HuH-7 (cell line): ENCODE results near the gene ASB2.

ENCODE experiments used
- DNase-seq: peaks from one replicate; pipeline ENCODE4 v3.0.0; 2011; ENCODE audit warnings: low spot score

The ASB2 gene

DNA sequence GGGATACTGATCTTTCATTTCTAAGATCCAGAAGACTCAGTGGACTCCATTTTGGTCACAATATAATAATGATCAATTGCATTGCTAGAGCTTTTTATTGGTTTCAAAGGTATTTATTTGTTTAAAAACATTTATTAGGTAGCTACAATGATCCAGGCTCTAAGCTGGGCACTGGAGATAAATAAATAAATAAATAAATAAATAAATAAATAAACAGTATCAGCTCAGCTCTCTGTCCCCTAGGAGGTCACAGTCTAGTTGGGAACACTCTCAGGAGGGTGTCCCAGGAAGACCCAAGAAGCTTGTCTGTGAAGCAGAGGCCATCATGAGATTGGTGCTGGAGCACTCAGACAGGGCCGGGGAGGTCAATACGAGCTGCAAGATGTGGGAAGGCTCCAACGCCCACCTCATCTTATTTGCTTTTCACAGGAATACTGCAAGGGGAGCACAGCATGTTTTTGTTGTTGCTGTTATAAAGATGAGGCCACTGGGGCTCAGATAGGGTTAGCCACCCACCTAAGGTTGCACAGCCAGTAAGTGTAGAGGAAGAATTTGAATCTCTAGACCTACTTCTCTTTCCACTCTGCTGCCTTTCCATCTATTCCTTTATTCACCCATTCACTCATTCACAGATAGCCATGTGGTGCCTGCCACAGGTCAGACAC, 15.5 kb downstream of the ASB2 start:
- no peak for DNase-seq

DNA sequence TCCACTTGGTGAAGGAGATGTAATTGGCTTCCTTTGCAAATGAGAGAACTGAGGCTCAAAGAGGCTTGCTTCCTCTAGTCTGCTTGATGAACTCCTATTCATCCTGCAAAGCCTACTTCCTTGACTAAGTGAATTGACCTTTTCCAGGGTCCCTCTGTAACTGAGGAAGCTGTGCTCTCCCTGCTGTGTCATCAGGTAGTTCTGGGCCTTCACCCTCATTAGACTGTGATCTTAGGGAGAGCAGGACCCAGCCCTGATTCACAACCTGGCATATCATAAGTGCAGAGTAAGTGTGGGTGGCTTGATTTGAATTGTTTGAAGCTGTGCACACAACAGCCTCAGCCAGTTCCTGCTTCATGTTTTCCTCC, 16.3 kb downstream of the ASB2 start:
- DNase-seq: no peak

DNA sequence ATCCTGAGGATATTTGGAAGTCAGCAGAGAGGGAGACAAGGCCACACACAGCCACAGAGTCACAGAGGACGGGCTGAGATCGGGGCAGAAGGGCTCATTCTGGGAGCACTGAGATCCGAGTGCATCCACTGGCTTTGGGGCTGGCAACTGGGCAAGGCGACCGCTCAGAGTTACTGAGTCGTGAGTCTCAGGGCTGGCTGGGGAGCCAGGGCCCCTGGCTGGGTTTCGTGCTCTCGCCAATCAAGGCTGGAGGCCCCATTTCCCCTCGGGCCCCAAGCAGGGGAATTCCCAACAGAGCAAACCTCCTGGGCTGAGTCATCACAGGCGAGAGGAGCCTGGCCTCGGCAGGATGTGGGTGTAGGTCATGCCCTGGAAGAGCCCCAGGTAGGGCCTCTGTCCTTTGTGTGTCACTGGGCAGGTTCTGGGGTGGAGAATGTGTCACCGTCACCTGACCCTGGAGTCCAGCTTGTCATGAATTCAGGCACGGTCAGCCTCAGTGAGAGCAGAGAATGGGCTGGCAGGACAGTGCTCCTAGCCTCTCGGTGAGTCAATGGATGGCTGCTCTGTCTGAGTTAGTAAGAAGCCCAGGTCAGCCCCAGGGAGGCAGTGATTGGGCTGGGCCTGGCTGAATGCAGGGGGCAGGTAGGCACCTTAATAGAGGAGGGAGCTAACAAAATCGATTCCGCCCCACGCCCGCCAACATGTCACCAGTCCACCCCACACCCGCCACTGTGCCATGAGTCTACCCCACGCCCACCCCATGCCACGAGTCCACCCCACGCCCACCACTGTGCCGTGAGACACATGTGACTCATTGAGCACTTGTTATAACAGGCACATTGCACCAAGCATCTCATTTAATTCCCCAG, 16.9 kb downstream of the ASB2 start:
- DNase-seq: peak; percentile 75

DNA sequence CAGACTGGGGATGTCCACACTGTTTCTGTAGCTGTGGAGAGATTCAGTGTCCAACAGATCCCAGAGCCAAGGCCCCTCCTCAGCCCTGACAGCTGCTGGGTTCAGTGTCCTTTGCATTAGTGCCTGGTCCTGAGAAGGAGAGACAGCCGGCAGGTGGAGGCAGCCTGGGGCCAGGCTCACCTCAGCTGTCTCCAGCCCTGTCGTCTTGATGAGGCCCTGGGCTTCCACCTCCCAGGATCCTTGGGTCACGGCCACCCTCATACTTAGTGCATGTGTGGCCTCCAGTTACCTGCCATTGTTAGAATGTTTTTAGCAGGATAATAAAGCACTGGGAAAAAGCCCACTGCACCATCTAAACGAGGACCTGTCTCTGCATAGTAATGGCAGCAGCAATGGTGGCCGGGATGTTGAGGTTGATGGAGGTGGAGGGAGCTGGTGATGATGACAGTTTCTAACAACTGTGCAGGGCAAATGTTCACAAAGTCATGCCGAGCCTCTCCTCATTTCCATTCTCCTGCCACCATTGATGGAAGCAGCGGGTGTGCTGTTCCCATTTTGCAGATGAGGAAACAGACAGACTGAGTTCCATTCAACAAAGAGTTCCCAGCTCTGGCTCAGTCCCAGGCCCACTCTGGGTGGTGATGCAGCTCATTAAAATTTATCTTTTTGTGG, 17.7 kb downstream of the ASB2 start:
- DNase-seq: no peak

DNA sequence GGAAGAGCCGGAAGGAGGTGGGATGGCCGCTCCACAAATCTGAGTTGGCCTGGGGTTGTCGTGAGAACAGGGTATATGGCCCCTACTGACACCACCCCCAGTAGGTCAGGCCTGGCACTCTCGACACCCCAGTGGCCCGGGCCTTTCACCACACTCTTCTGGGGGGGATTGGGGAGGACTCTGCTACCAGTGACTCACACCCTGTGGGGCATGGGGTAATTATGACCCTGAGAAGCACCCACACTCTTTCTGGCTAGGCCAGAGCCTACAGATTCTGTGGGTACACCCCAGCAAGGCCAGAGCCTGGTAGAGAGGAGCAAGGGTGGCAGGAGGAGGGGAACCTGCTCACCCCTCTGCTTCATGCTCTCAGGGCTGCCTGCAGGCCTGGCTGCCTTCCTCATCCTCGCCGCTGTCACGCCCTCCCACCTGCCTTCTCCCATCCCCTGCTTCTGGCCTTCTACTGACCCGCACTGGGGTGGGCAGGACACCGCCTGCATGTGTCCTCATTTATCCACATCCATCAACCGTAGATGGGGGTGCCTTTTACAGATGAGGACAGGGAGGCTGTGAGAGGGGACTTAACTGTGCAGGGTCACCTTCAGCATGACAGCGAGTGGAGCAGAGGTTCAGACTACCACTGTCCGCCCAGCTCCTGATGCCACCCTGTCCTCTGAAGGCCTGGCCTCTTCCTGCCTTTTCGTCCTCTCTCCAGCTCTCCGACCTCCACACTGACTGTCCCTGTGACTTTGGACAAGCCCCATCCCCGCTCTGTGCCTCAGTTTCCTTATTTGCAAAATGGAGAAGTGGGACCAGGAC, 18.4 kb downstream of the ASB2 start:
- no peak for DNase-seq

DNA sequence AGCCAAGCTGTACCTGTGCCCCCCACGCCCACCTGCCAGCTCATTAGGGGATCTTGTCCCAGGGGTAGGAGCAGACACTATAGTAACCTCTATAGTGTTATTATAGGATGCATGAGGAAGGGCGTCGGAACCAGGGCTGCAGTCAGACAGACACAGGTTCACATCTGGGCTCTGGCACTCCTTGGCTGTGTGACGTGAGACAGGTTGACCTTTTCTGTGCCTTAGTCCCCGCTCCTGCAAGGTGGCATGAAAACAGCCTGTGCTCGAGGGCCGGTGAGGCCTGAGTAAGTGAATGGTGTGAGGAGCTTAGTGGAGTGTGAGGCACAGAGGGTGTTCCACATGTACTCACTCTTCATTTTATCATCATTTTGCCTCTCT, 19.0 kb downstream of the ASB2 start:
- no peak for DNase-seq

DNA sequence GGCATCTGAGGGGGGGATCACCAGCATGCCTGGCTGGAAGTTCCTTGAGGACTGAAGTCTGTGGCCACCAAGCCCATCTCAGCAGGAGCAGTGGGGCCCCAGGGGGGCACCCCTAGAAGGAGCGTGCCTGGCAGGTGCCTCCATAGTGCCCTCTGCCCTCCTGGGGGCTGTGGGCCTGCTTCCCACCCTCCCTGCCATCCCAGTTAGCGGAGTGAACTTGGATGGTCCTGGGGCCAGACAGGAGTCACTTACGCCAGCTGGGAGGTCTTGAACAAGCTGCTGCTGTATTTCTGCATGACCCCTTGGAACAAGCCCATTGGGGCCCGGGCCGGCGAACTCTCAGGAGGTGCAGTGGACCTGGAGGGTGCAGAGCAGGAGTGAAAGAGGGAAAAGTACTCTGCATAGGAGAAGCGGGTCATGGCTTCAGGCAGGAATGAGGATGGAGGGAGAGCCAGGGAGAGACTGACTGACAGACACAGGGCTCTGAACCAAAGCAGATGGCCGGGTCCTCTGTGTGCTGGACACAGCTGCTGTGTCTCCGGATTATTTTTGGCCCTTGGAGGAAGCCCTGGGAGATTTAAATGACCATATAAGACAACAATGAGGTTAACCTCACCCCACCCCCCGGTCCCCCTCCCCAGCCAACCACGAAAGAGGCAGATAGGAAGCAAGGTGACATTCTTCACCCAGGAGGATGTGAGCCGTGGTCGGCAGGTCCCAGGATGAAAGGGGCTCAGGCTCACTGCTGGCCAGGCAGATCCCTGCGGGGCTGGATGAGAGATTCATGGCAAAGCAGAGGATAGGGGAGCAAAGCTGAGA, 19.6 kb downstream of the ASB2 start:
- no peak for DNase-seq

DNA sequence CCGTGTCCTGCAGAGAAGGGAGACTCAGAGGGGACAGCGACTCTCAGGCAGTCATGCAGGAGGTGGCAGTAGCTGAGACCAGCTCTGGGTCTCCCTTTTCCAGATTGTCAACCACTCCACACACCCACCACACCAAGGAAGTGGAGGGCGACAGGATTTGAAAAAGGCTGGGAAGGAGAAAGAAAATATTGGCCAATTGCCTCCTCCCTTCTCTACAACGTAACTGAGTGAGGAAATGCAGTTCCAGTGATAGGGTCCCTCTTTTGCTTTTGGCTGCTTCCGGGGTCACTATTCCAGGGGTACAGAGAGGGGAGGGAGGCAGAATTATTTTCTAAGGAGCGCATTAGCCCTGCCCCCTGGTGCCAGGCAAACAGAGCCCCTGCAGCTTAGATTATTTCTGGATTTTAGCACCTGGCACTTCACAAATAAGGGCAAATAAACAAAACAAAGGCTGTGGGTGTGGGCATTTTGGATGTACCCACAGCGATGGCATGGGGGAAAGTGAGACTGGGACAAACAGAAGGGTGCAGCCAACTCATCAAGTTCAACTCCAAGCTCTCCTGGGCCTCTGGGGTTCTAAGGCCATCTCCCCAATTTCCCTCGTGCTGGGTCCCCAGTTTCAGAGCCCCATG, 20.4 kb downstream of the ASB2 start:
- DNase-seq: no peak

DNA sequence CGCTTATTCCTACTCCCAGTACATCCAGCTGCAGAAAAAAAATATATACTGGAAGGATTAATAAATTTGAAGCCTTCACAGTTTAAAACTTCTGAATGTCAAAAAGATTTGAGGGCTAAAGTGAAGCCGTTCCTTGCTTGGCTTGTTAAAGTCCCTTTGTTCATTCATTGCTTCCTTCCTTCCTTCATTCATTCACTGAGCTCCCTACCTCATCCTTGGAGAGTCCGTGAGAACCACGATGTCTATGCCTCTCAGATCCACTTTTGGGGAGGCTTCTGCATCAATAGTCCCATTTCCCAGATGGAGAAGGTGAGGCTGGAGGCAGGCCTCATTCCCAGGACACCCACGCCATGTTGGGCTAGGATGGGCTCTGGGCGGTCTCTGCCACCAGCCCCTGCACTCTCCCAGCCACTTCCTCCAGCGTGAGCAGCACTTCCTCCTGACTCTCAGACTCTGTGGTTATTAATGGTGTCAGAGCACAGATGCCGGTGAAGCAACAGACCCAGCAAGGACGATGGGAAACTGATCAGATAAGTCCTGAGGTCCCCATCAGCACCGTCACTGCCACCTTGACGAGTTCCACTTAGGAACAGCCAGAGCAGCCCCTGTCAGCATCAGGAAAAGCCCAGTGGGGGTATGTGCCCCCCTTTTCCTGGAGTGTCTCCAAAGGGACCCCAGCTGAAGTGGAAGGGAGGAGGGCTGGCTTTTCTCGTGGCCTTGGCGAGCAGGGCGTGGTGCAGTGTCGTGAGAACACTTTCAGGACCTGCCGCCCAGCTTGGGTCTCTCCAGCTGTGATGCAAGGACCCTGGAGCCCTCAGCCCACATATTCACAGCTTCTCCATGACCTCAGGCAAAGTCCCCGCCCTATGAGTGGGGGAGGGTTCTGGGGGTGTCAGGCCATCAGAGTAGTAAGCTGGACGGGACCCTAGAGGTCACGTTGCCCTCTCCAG, 21.2 kb downstream of the ASB2 start:
- DNase-seq: no peak

DNA sequence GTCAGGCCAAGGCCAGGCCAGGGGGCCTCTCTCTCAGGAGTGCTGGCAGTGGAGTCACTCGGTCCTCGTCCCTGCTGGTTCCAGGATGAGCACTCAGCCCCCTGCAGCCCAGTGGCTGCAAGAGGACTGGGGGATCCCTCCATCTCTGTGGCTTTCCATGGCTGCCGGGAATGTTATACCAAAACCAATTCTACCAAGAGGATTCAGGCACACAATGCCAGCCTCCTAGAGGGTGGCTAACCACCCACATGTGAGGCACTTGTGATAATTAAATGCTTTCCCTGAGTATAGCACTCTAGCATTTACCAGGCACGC, 21.9 kb downstream of the ASB2 start:
- no peak for DNase-seq

DNA sequence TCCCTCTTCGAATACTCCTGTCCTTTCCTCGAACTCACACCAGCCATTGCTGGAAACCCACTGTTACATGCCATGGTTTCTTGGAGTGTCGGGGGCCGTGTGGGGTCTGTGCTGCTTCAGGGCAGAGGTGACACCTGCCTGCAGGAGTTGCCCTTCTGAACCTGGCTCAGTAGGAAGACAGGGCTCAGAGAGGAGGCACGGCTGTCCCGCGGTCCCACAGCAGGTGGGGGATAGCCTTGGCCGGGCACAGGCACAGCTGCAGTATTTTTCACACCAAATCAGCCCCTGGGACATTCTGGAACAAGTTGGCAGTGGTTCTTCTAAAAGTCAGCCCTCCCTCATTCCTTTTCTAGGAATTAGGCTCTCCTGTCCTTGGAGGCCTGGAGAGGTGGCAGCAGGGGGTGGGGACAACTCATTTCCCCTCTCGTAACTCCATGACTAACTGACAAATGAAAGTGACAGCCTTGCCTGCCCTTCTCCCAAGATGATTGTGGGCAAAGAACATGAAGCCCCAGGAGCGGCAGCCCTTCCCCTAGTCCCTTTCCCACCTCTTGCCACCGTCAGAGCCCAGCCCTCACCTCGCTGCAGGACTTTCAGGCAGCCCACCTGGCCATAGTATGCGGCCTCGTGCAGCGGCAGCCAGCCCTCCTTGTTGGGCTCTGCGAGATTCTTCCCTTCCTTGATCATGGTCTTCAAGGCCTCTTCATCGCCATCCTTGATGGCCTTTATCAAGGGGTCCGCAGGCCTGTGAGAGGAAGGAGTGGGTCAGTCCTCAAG, 22.4 kb downstream of the ASB2 start:
- no peak for DNase-seq

DNA sequence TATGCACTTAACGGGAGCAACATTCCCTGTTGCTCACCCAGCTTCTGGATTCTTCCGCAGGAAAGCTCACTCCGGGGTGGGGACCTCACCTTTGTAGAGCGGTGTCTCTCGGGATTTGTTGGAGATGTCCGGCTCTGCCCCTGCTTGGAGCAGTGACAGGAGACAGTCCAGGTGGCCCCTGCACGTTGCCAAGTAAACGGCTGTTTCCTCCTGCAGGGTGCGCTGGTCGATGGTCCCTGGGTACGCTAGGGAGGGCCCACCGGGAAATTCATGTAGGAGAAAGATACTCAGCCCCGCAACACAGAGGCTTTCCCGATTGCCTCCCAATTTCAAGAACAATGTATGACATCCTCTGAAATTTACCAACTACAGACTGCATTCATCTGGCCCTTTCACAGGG, 23.1 kb downstream of the ASB2 start:
- no peak for DNase-seq

DNA sequence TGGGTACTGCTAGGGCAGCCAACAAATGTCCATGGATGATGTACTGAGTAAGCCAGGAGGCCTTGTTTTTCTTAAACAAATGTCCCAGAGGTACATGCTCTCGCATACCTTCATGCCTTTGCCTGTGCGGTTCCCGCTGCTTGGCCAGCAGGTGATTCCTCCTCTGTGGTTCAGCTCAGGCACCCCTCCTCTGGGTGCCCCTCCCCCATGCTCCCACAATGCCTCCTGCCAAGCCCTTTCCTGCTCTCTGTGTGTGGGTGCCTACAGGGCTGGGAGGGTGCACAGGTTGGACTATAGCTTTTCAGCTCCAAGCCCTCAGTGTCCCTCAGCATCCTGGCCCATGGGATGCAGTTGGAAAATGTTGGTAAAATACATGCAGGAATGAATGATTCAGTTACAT, 23.5 kb downstream of the ASB2 start:
- no peak for DNase-seq

DNA sequence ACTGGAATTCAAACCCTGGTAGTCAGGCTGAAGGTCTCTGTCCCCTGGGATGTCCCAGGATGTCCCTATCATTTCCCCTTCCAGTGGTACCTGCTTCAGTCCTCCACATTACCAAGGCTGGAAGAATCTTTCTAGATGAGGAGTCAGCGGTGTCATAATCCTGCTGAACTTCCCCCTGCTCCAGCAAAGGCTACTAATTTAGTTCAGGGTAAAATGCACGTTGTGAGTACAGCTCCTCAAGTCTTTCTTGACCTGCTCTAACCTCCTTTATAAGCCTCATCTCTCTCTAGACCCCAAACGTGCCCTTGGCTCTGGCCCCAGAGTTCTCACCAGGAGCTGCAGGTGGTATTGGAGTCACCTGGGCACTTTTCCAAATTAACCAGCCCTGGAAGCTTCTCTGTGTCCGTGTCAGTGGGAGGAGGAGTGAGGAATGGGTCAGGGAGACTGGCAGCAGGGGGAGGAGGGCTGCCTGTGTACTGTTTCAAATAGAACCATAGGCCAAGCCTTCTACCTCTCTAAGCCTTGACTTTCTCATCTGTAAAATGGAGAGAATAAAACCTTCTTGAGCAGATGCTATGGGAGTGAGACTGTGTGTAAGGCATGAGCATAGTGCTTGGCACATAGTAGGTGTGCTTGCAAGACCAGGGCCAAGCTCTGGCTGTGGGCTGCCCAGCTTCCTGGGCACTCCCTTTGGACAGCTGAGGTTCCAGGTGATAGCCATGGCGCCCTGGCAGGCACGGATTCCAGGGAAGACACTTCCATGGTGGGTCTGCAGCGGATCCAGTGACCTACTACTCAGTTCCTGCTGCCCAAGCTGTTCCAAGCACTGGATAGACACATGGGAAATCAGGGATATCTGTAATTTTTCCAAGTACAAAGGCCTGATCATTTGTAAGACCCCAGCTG, 24.5 kb downstream of the ASB2 start:
- DNase-seq: no peak

DNA sequence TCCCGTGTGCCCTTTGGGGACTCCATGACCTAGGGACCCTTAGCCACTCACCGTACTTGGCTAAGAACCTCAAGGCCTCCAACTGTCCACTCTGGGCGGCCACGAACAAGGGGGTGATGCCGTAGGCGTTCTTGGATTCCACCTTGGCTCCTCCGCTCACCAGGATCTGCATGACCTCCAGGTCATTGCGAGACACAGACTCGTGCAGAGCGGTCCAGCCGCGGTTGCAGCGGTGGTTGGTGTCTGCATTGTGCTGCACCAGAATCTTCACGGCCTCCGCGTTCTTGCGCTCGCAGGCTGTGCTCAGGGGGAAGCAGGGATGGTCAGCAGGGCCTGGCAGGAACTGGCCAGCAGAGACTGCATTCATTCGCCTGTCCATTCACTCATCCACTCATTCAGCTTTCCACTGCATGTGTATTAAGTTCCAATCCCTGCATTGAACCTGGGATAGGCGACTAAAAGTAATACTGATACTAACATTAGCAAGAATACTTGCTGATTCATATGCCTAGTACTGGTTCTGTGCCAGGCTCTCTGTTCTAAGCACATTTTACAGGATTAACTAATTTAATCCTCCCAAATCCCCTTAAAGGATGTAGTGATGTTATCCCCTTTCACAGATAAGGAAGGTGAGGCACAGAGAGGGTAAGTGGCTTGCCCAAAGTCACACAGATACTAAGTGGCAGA, 25.3 kb downstream of the ASB2 start:
- DNase-seq: no peak

DNA sequence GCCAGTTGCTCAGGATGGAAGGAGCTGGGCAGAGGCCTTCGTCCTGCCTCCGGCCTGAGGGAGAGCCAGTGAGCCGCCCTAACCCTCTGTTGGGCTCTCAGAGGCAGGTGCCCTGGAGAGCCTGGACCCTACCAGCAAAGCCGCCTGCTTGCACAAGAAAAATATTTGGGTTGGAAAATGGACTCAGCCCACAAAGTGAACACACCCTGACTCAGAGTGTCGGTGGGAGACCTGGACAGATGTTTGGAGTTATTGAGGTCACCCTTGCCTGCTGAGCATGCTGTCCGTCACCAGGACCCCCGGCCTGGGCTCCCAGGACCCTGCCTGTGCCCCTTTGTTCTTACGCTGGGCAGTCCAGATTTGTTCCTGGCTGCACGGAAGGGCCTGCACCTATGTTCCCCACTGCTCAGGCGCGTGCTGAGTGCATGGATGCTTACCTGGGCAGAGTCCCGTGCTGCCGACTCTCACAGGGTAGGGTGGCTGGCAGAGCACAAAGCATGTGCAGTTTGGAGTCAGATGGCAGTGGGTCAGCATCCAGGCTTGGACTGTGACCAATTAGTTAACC, 26.8 kb downstream of the ASB2 start:
- DNase-seq: no peak

DNA sequence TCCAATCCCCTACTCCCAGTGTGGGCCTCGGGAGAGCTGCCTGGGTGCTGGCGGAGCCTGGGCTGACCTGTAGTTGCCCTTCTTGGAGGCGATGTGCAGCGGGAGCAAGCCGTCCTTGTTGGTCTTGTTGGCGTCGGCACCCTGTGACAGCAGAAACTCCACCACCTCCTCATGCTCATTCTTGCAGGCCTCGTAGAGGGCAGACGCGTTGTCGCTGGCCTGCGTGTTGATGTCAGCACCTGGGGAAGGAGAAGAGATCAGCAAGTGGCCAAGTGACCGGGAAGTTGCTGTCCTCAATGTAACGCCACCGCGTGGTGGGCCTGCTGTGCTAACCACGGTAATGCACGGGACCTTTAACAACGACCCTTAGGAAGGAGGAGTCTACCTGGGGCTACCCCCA, 29.1 kb downstream of the ASB2 start:
- no peak for DNase-seq
